CD4-positive, alpha-beta T cell treated with Interleukin-4 for 1 hour (primary cell): ENCODE data around the gene SRGAP1.

ENCODE experiments used
- DNase-seq, 2 donors: peaks; one replicate each; pipeline ENCODE4 v3.0.0-alpha.2; 2020 to 2022

SRGAP1 gene

GRCh38 chr12:63941166-63941800, 96.8 kb downstream of the SRGAP1 start:
- DNase-seq: no peak

DNA sequence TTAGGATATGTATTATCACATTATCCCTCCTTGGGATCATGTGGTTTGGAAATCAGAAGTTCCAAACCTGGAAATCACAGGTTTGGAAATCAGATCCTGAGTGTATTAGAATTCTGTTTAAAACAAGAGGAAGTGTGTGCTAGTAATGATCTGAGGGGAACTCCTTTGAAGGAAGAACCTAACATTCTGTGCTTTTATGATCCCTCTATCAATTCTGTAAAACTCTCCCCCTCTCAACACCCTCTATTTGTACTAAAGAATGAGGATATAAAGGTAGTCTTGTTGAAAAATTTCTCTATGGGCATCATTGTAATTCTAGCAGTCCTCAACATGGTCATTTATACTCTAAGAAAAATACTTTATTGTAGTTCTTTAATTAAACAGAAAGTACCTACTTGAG, 97.4 kb downstream of the SRGAP1 start:
- no peak for DNase-seq

- DNase-seq: no peak
Observed at GRCh38 chr12:63942464-63943241, 98.2 kb downstream of the SRGAP1 start.

DNA sequence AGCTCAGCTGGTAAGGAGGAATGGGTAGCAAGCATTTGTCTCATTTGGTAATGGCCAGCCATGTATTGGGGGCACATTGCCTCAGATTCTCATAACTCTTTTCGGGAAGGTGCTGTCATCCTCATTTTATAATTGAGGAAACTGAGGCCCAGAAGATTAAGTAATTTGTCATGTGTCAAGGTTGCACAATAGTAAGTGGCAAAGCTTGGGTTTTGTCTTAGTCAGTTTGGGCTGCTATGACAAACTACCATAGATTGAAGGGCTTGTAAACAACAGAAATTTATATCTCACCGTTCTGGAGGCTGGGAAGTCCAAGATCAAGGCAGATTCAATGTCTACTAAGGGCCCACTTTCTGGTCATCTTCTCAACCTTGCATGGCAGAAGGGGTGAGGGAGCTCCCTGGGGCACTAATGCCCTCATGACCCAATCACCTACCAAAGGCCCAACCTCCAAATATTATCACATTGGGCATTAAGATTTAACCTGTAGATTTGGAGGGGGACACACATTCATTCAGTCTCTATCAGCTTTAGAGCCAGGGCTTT, 99.6 kb downstream of the SRGAP1 start:
- no peak for DNase-seq

DNA sequence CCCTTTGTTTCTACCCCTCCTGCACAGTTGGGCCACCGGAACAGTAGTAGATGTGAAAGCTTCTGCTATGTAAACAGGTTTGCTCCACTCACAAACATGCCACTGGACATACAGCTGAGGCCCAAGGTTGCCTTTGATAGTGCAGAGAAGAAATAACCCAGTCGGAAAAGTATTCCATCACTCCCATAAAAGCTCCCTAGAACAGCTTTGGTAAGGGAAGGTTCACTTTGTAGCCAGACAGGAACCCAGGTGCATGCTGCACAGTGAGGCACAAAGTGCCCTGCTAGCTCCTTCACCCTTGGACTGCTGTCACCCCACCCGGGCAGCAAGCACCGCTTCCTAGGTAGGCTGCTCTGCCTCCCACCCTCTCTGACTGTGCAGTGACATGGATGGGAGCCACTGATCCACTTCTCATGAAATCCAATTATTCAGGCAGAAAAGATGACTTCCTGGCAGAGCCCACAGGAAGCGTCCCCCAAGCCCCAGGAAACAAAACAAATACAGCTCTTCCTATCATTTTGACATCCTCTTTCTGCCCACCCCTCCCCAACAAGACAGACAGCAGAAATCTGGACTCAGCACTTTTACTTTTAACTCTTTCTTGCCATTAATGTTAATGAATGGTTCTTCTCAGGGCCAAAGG, 100.2 kb downstream of the SRGAP1 start:
- DNase-seq: no peak

- no peak for DNase-seq
Observed at GRCh38 chr12:63945777-63946176, 101.3 kb downstream of the SRGAP1 start.

- DNase-seq: no peak
Observed at GRCh38 chr12:63948211-63948610, 103.7 kb downstream of the SRGAP1 start.

GRCh38 chr12:63949902-63950301, 105.4 kb downstream of the SRGAP1 start:
- no peak for DNase-seq

- DNase-seq: no peak
Observed at GRCh38 chr12:63952995-63953394, 108.5 kb downstream of the SRGAP1 start.

DNA sequence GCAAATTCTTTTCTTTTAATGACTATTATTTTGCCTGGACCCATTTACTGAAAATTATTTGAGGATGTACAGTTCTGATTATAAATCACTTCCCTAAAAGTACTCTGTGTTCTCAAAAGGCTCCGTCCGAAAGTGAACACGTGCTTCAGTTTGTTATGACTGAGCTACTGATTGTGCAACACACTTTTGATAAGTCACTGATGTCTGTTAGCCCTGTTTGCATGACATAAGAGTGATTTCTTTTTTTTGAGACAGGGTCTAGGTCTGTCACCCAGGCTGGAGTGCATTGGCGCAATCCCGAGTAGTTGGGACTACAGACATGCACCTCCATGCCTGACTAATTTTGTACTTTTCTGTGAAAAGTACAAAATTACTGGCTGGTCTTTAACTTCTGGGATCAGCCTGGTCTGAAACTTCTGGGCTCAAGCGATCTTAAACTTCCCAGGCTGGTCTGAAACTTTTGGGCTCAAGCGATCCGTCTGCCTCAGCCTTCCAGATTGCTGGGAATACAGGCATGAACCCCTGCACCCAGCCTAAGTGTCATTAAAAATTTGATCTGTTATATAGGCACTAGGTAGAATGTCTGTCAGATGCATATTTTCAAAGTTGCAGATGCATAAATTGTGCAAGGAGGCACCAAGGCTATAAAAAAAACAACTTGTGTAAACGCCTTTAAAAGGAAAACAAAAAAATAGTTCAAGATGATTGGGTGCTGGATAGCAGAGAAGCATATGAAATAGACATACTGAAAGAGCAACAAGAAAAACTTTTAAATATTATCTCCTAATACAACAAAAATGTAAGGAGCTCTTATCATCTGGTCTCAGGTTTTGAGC, 111.5 kb downstream of the SRGAP1 start:
- peak; percentile 6 to 54 for DNase-seq

DNA sequence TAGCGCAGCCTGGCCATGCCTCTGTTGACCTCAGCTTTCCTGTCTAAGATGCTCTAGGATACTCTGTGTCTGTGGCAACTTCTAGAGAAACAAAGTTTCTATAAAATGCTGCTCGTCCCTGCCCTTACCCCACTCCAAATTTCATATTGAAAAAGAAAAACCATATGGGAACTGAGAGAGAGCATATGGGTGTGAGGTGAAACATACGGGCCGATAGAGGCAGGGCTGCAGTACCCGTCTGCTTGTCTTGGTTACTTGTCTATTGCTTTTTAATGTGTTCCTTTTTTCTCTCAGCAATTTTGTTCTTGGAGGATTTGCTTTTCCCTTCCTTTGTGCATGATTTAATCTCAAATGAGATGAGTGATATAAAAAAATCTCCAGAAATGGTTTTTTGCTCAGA, 113.0 kb downstream of the SRGAP1 start:
- DNase-seq: no peak

DNA sequence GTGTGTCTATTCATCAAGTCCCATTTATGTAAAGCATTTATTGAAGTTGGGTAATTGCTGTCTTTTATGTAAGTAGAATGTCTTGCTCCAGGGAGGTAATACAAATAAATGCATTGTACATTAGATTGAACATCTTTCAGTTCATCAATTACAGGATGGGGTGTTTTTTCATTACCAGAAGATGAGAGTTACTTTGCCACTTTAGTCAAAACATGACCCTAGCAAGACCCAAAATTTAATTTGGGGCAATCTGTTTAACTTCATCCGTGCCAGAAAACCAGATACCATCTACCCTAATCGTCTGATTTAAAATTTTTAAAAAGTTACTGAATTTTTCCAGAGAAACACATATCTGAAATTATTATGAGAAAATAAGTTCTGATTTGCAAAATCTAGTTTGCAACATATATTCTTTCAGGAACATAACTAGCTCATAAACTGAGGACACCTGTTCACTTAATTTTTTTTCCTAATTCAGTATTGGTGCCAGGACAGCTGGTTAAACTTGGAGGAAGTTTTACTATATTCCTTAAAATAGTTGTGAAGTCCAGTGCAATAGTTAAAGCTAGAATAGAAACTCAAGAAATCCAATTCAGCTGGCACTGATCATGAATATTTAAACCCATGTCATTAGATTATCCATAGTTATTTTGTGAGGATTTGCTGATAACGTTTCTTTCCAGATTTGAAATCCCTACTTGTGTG, 114.5 kb downstream of the SRGAP1 start:
- no peak for DNase-seq

DNA sequence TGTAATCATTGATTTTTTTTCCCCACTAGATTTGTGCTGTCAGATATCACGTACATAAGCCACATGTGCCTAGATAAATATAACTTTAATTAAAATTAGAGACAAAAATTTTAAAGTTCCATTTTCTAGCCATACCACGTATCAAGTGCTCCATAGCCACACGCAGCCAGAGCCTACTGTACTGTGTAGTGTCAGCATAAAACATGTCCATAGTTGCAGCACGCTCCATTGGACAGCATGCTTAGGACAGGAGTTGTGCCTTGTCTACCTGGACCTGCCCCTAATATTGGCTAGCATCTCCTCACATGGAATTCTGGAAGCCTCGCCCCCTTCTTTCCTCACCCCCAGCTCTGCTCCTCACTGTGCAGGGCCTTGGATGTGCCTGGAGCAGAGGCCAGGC, 116.5 kb downstream of the SRGAP1 start:
- no peak for DNase-seq

- no peak for DNase-seq
Observed at GRCh38 chr12:63961543-63961942, 117.0 kb downstream of the SRGAP1 start.

DNA sequence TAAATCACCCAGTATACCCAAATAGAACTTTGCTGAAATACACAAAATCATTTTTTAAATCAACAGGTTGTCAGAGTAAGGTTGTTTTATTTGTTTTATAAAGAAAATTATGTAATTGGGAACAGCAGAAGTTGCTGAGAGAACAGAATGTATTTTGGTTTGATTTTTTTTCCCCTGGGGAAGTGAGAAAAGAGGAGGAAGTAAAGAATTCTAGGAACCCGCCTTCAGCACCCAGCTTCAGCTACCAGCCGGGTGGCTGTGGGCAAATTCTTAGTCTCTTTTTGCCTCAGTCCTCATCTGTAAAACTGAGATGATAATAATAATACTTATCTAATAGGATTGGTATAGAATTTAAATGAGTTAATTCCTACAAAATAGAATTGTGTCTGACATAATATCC, 119.4 kb downstream of the SRGAP1 start:
- no peak for DNase-seq

DNA sequence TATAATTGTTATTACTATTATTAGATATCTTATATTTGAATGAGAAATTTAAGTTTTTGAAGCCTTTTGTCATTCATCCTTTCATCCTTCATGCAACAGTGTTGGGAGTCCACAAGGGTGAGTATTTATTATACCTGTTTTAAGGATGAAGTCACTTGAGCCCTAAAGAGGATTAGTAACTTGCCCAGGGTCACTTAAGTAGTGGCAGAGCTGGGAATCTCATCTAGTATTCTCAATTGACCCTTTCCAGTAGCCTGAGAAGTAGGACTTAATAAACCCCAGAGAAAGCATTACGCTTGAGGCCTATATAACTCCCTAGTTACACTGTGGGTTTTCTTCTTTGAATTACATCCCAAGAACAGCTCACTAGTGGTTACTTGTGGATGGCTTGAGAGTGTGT, 119.8 kb downstream of the SRGAP1 start:
- DNase-seq: no peak

DNA sequence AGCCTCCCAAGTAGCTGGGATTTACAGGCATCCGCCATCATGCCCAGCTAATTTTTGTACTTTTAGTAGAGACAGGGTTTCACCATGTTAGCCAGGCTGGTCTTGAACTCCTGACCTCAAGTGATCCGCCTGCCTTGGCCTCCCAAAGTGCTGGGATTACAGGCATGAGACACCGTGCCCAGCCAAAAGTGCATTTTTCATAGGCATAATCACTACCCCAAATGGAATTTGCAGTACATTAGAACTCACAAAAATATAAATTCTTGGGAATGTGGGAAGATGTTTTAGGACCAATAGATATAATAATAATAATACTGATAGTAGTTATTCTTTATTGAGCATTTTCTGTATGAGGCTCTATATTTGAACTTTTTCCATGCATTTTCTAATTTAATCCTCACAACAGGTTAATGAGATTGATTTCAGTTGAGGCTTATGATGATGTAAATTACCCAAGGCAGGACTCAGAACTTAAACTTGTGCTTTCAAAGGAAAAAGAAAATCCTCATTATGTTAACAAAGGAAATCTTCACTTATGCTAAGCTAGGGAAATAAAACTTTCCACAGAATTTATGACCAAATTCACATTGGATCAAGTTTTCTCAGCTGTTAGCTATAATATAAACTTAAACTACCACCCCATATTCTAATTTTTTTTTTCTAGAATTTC, 121.6 kb downstream of the SRGAP1 start:
- DNase-seq: no peak

- no peak for DNase-seq
Observed at GRCh38 chr12:63966606-63966975, 122.1 kb downstream of the SRGAP1 start.

GRCh38 chr12:63967358-63968145, 123.1 kb downstream of the SRGAP1 start:
- no peak for DNase-seq

DNA sequence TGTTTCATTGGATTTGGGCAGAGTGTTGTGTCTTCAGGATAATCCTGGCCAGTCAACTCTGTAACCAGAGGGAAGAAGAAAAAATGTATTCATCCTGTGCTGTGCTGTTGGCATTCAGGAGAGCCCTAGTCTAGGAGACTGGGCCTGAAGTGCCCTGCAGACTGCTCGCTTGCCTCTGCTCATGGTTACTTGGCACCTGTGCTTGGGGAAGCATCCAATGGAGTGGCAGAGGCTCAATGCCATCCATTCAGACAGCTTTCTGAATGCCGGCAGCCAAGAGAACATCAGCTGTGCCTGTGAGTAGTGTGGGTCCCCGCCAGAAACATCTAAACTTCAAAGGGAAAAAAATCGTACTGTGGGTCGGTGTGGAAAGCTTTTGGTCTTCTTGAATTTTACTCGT, 124.2 kb downstream of the SRGAP1 start:
- DNase-seq: no peak

DNA sequence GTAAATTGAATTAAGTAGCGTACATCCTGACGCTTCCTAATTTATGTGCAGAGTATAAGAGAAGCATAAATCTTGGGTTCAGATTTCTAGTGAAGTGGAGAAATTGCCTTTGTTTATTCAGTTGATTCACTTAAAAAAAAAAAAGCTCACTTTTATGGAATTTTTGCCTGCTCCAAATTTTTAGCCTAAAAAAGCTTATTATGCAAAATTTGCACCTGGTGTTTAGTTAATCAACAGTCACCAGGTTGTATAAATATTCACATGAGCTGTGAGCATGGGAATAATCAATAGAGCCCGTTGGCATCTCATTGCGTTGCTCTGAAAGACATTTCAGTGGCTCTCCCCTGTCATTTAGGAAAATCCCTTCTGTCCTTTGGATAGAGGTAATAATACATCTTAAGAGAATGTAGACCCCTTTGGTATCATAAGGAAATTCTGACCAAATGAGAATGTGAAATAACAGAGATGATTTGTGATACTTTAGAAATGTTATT, 132.4 kb downstream of the SRGAP1 start:
- DNase-seq: no peak
